Medulla oblongata (tissue), 1 donor: ENCODE measurements around the gene WWOX.

Experiments used
- DNase-seq: peaks from one replicate; pipeline ENCODE4 v3.0.0-alpha.2; 2015; ENCODE audit errors: extremely low spot score

WWOX gene

GRCh38 chr16:78105517-78105916, 6.1 kb downstream of the WWOX start:
- no peak for DNase-seq

GRCh38 chr16:78106686-78107085, 7.2 kb downstream of the WWOX start:
- DNase-seq = no peak

DNA sequence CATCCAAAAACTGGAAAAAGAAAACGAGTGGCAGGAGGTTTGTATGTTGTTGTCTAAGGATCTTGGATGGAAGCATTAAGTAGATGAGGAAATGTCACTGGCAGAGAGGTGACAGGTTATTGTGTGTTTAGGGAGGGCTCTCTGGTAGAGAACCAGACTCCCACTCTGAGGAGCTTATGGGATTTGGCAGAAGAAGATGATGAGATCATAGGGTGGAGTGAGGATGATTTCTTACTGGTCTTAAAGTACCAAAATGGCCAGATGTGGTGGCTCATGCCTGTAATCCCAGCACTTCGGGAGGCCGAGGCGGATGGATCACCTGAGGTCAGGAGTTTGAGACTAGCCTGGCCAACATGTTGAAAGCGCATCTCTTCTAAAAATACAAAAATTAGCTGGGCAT, 9.0 kb downstream of the WWOX start:
- DNase-seq = no peak

- no peak for DNase-seq
Measured at GRCh38 chr16:78113258-78113657, 13.8 kb downstream of the WWOX start.

GRCh38 chr16:78115659-78116058, 16.2 kb downstream of the WWOX start:
- DNase-seq = no peak

- DNase-seq = no peak
Measured at GRCh38 chr16:78116946-78117345, 17.5 kb downstream of the WWOX start.

- no peak for DNase-seq
Measured at GRCh38 chr16:78117391-78117790, 17.9 kb downstream of the WWOX start.

DNA sequence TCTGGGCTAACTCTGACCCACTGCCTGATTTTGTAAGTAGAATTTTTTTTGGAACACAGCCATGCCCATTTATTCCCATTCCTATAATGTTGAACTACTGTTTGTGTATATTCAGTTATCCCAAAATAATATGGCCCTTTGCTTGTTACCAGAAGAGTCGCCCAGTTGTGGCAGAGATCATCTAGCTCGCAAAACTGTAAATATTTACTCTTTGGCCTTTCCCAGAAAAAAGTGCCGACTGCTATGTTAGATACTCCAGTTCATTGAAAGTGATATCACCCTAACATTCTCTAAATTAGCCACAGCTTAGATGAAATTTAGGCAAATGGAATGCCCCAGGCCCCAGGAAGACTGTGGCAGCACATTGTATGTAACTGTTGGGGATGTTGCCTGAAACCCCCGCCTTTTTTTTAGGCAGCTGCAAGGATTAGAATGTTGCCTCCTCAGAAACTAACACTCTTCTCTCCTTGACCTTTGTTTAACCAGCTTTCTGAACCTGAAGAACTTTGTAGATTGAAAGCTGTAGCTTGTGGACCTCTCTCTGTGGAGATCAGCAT, 19.1 kb downstream of the WWOX start:
- DNase-seq = no peak

- peak; percentile 92 for DNase-seq
Measured at GRCh38 chr16:78122774-78123315, 23.4 kb downstream of the WWOX start.

DNA sequence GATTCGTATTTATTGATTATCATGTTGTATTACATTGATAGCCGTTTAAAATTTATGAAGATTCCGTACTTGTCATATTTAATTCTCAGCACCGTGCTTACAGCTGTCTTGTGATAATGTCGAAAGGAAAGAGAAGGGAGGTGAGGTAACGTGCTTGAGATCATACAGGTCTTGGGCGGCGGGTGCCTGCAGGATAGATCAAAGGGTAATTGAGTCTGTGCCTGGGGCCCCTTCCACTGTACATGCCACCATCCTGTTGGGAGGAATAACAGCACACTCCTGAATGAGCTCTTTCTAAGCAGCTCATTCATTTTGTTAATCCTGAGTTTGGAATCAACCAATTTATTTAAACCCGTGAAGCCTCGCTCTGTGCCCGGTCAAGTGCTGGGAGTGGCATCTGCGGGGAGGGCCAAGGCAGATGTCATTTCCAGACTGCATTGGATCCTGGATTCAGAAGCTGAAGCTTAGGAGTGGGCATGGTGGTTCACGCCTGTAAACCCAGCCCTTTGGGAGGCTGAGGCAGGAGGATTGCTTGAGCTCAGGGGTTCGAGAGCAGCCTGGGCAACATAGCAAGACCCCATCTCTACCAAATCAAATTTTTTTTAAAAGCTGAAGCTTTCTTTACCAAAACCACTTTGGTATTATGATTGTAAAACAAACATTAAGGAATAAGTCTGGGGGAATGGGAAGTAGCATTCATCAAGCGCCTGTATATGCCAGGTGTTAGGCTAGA, 25.8 kb downstream of the WWOX start:
- DNase-seq = no peak

- no peak for DNase-seq
Measured at GRCh38 chr16:78126662-78127061, 27.2 kb downstream of the WWOX start.

- DNase-seq = peak; percentile 17
Measured at GRCh38 chr16:78127130-78127529, 27.7 kb downstream of the WWOX start.

DNA sequence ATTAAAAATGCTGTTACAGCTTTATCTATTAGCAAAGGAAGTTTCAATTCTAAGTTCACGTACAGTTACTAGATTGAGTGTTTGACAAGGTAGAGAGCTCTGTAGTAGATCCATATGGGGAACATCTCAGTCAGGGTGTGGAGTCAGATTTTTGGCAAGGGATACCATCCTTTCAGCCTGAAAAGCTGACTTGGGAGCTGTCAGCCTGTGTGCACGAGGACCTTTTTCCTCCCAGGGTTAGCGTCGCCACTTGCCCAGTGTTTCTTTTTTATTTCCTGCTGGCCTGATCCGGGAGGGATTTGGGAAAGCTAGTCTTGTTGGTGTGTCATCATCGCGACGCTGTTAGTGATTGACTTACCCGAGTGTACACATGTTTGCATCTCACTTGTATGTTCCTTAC, 29.5 kb downstream of the WWOX start:
- DNase-seq = no peak

GRCh38 chr16:78129349-78129748, 29.9 kb downstream of the WWOX start:
- DNase-seq = no peak

- DNase-seq = no peak
Measured at GRCh38 chr16:78130083-78130608, 30.7 kb downstream of the WWOX start.

- no peak for DNase-seq
Measured at GRCh38 chr16:78130950-78131349, 31.5 kb downstream of the WWOX start.

- DNase-seq = no peak
Measured at GRCh38 chr16:78133919-78134318, 34.5 kb downstream of the WWOX start.

DNA sequence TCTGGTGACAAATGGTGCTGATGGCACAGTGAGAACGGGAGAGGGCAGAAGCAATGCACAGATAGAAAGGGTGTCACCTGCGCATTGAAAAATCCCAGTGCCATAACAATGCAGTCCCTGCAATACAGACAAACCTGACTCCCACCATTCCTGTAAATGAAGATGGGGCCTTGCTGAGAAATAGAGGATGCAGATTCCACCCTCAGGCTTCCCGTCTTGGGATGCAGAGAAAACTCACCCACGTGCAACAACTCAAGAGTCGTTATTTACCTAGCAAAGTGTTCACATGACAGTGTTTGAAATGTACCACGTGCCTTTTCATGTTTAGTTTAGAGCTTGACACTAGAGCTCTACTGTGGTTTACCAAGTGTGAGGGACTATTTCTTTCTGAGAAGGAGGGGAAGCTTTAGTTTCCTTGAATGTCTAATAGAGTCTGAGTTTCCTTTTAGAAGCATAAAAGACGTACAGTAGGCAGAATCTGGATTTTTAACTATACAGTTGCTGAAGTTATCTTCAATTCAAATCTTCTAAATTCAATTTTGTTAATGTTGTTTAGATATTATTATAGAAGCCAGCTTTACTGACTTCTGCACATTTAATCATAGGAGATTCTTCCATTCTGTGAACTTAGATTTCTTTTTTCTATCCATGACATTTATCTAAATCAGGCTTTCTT, 35.6 kb downstream of the WWOX start:
- DNase-seq = no peak

DNA sequence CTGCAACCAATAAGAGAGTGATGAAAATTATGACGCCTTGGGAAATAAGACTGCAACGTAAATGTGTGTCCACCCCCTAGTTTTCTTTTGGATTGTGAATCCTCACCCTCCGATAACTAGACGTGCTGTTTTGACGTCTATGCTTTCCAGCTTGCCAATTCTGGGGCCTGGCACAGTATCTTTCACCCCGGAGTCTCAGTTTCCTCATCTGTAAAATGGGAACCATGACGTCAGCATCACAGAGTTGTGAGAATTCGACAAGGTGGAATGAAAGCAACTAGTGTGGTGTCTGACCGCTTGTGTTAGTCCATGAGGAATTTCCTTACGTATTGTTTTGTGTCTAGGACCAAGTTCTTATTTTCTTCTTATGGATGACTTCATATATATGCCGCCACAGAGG, 37.7 kb downstream of the WWOX start:
- DNase-seq = no peak

DNA sequence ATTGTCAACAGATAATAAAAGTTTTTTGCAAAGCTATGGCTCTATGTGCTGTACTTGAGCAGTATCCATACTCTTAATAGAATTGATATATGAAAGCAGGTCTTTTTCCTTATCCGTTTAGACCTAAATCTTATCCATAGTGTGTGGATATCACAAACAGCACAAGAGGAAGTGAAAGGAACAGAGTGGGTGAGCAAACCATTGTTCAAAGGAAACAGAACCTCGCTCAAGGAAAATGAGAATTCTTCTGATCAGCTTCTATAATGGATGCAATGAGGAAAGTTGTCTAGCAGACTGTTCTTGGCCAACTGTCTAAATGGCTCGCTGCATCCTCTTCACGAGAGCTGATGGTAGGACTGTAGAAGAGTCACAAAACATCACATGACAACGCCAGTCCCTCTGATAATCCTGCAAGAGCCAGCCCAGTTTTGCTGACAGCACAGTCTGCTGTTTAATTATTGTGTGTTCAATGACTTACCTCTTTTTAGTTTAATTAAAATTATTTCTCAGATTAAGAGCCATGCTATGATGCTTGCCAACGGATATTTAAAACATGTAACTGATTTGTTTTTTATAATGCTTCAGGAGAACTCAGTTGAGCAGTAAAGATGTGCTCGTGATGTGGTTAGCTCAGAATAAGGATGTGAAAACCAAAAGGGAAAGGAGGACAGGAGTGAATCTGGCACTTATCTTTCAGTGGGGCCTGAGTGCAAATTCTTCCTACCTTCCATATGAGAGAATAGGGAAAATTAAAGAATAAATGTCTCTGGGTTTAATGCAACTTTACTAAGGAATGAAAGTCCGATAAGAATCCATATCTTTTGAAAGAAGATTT, 38.5 kb downstream of the WWOX start:
- no peak for DNase-seq

DNA sequence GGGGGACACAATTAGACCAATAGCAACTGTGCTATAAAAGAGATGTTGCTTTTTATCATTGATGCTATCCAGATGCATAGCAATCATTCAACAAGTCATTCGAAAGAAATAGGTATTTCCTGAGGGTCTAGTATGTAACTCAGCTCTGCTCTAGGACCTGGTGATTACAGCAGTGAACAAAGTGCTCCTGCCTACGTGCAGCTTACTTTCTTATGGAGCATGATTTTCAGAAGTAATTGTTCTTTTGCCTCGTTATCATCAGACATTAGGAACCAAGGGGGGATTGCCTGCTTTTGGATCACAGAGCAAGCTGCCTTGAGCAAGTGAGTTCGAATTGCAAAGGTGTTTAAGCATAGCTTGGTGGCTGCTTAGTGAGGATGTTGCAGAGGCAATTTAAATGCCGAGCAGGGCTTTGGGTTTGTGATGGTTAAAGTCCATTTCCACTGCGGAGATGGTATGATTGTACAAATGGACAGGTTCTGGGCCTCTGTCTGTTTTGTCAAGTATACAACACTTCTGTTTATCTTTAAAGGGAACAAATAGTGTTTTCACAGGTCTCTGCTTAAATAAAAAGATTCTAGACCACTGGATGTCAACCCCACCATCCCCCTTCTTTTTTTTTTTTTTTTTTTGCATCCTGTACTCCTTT, 41.5 kb downstream of the WWOX start:
- DNase-seq = no peak
